ENCODE results near the gene KAT2B. TPM values are rescaled to one million over a fixed set of nuclear protein-coding genes. Genes with fewer than 3 reads are reported as not detected.

KAT2B gene
- total RNA-seq, 2 donors from 2014 or later = 25.0 to 70.5 TPM

- peaks cover 0 to 35% of the 10 kb centered on the region in 2 donors for H3K4me1 ChIP-seq
- no peaks in the 10 kb centered on the region for H3K27me3 ChIP-seq
- peak overlapping the region; percentile 96 to 99 for H3K27ac ChIP-seq
- H3K4me3 ChIP-seq = peak overlapping the region; percentile 83 to 92
- H3K36me3 ChIP-seq = no peaks in the 10 kb centered on the region
- no peak for TF ChIP-seq CTCF (IDR thresholded peaks at IDR 0.05)
- no peak for DNase-seq (ENCODE audit: low spot score)
- H3K9me3 ChIP-seq = no peaks in the 10 kb centered on the region
These were observed 831 bp upstream of the KAT2B start for GRCh38 chr3:20039466-20039764.

GRCh38 chr3:20040548-20041196, 426 bp downstream of the KAT2B start:
- Histone ChIP-seq H3K4me3 (peak overlapping the region; percentile 83 to 92), H3K27me3 (no peaks in the 10 kb centered on the region), H3K36me3 (no peaks in the 10 kb centered on the region), H3K9me3 (no peaks in the 10 kb centered on the region), H3K4me1 (peaks cover 0 to 36% of the 10 kb centered on the region in 2 donors), H3K27ac (peak overlapping the region; percentile 96 to 99)
- peak; percentile 76 for DNase-seq (ENCODE audit: low spot score)
- TF ChIP-seq CTCF (IDR thresholded peaks at IDR 0.05) = peak in 1 of 2 donors; percentile 33

DNA sequence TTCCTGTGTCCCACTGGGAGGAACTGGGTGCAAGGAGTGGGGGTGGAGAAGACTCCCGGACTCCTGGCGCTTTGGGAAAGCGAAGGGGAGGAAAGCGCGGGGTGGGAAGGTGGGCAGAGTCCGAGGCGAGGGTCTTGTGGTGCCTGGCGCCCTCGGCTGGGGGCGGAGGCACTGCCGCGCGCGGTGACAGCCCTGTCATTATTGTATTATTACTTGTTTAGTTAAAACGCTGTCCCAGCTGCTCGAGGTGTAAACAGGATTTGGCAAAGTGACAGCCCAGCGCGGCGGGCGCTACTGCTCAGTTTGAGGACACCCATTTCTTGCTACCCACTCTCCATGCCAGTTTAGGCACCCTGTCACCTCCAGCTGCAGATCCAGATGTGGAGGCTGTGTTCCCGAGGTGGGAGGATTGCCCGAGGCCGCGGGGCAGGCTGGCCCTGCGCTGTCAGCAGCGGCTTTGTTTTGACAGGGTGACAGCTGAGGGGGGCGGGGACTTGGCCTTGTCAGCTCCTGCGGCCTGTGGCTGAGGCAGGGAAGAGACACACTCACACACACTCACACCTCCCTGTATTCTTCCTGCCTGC, 1.0 kb downstream of the KAT2B start:
- Histone ChIP-seq H3K9me3 (no peaks in the 10 kb centered on the region), H3K4me1 (peaks cover 0 to 36% of the 10 kb centered on the region in 2 donors), H3K4me3 (peak overlapping the region; percentile 83 to 92), H3K27ac (peak overlapping the region; percentile 96 to 99), H3K36me3 (no peaks in the 10 kb centered on the region), H3K27me3 (no peaks in the 10 kb centered on the region)
- DNase-seq (ENCODE audit: low spot score) = peak; percentile 91
- no peak for TF ChIP-seq CTCF (IDR thresholded peaks at IDR 0.05)

DNA sequence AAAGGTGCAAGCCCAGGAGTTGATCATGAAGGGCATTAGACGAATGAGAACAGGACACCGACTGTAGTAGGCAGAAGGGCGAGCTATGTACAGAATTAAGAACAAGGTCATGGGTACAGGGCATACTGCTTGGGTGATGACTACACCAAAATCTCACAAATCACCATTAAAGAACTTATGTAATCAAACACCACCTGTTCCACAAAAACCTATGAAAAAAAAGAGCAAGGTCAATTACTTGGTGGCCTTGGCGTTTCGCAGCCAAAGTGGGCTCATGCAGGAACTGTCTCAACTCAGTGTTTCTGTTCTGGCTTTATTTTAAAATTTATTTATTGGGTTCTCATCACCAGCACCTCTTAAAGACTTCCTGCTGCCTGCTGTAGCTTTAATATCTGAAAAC, 2.1 kb downstream of the KAT2B start:
- H3K36me3 ChIP-seq = no peaks in the 10 kb centered on the region
- no peak overlapping the region for H3K4me3 ChIP-seq
- no peaks in the 10 kb centered on the region for H3K27me3 ChIP-seq
- no peaks in the 10 kb centered on the region for H3K9me3 ChIP-seq
- peak overlapping the region; percentile 96 to 99 for H3K27ac ChIP-seq
- no peak for TF ChIP-seq CTCF (IDR thresholded peaks at IDR 0.05)
- no peak for DNase-seq (ENCODE audit: low spot score)
- H3K4me1 ChIP-seq = peaks cover 0 to 44% of the 10 kb centered on the region in 2 donors

DNA sequence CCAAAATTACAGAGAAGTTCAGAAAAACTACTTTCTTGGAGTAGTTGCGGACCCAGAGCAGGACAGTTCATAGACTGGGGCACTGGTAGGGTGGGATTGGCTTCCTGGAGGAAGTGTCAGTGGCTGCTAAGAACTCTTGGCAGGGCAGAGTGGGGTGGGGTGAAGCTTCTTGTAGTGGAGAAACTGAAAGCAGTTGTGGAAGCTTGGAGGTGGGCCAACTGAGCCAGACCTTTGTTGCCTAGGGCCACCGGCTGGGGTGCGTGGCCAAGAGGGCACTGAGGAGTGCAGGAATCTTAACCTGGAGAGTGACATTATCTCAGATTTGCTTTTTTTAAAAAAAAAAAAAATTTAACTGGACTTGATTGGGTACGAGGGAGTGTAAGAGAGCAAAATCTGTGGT, 3.1 kb downstream of the KAT2B start:
- H3K4me3 ChIP-seq = peak overlapping the region in 1 of 2 donors; percentile 25
- peaks cover 0 to 52% of the 10 kb centered on the region in 2 donors for H3K4me1 ChIP-seq
- no peak for TF ChIP-seq CTCF (IDR thresholded peaks at IDR 0.05)
- peak; percentile 94 for DNase-seq (ENCODE audit: low spot score)
- H3K36me3 ChIP-seq = no peaks in the 10 kb centered on the region
- H3K27me3 ChIP-seq = no peaks in the 10 kb centered on the region
- H3K27ac ChIP-seq = peak overlapping the region; percentile 66 to 99
- H3K9me3 ChIP-seq = no peaks in the 10 kb centered on the region

Measured in right atrium auricular region (tissue), 2 donors.